WTC11 (cell line): Measurements from ENCODE around the gene PLIN5. TPM values are rescaled to one million over a fixed set of nuclear protein-coding genes. Genes with fewer than 3 reads are reported as not detected.

Source experiments
- ATAC-seq: fragments of 200-7000 bp; cut with Tn5 transposase; 2 replicates; pipeline ENCODE4 v1.10.0; 2021; ENCODE audit warnings: mild to moderate bottlenecking, moderate library complexity
- CTCF ChIA-PET: fragments of 300-600 bp; sonication (Branson Sonifier 250); formaldehyde crosslinking; loops from one replicate; lab custom pipeline; 2021; ENCODE audit warnings: antibody characterized with exemption; lab: Charles Lee
- POLR2A ChIA-PET: fragments of 350-600 bp; sonication (Branson Sonifier 250); formaldehyde crosslinking; loops from one replicate; lab custom pipeline; 2021; ENCODE audit warnings: antibody characterized with exemption; lab: Charles Lee
- DNase-seq: peaks from one replicate; pipeline ENCODE4 v3.0.0; 2021; ENCODE audit warnings: low spot score
- H3K27ac Mint-ChIP-seq: 2 replicates; pipeline ENCODE4 v1.8.0; 2021; ENCODE audit warnings: mixed read lengths
- H3K27me3 Mint-ChIP-seq: 2 replicates; pipeline ENCODE4 v1.8.0; 2021; ENCODE audit warnings: low read depth, mild to moderate bottlenecking, moderate library complexity, mixed read lengths
- H3K36me3 Mint-ChIP-seq: 2 replicates; pipeline ENCODE4 v1.8.0; 2021; ENCODE audit warnings: mixed read lengths
- H3K4me1 Mint-ChIP-seq: 2 replicates; pipeline ENCODE4 v1.8.0; 2022; ENCODE audit warnings: mixed read lengths
- H3K4me3 Mint-ChIP-seq: 2 replicates; pipeline ENCODE4 v1.8.0; 2021; ENCODE audit warnings: mild to moderate bottlenecking, moderate library complexity, mixed read lengths
- H3K9me3 Mint-ChIP-seq: 2 replicates; pipeline ENCODE4 v1.8.0; 2021; ENCODE audit warnings: mixed read lengths
- AFF4 ChIP-seq: sonication (generic); formaldehyde crosslinking; IDR thresholded peaks from 2 replicates; pipeline ENCODE4 v1.8.1; 2023; ENCODE audit warnings: mild to moderate bottlenecking, missing genetic modification reagents, borderline replicate concordance
- ARID4B ChIP-seq: sonication (generic); formaldehyde crosslinking; IDR thresholded peaks from 2 replicates; pipeline ENCODE4 v1.8.0; 2023; ENCODE audit warnings: missing genetic modification reagents, mild to moderate bottlenecking, borderline replicate concordance
- CTCF ChIP-seq: fragments of 200-600 bp; IDR thresholded peaks from 2 replicates; pipeline ENCODE4 v1.8.0; 2022; ENCODE audit warnings: antibody characterized with exemption
- E2F5 ChIP-seq: sonication (generic); formaldehyde crosslinking; IDR thresholded peaks from 2 replicates; pipeline ENCODE4 v1.8.1; 2022; ENCODE audit warnings: mild to moderate bottlenecking, moderate library complexity, missing genetic modification reagents
- ELF4 ChIP-seq: sonication (generic); formaldehyde crosslinking; IDR thresholded peaks from 2 replicates; pipeline ENCODE4 v1.8.1; 2022; ENCODE audit warnings: low read depth, mild to moderate bottlenecking, moderate library complexity, missing genetic modification reagents
- JUN ChIP-seq: sonication (generic); formaldehyde crosslinking; IDR thresholded peaks from 2 replicates; pipeline ENCODE4 v1.8.0; 2023; ENCODE audit warnings: mild to moderate bottlenecking, missing genetic modification reagents
- NFYB ChIP-seq: sonication (generic); formaldehyde crosslinking; conservative IDR thresholded peaks from 2 replicates; pipeline ENCODE4 v1.8.0; 2022; ENCODE audit warnings: low read depth, missing genetic modification reagents
- NR2C2 ChIP-seq: sonication (generic); formaldehyde crosslinking; IDR thresholded peaks from 2 replicates; pipeline ENCODE4 v1.8.0; 2022; ENCODE audit warnings: mild to moderate bottlenecking, missing genetic modification reagents
- SMAD3 ChIP-seq: sonication (generic); formaldehyde crosslinking; IDR thresholded peaks from 2 replicates; pipeline ENCODE4 v1.8.0; 2022; ENCODE audit warnings: missing genetic modification reagents, mild to moderate bottlenecking, borderline replicate concordance
- SOX15 ChIP-seq: fragments of 250-450 bp; sonication (Bioruptor Pico); IDR thresholded peaks from 2 replicates; pipeline ENCODE4 v1.9.0; 2021; ENCODE audit warnings: mild to moderate bottlenecking
- TP53 ChIP-seq: sonication (generic); formaldehyde crosslinking; IDR thresholded peaks from 2 replicates; pipeline ENCODE4 v1.8.1; 2023; ENCODE audit warnings: mild to moderate bottlenecking, missing genetic modification reagents
- ZNF219 ChIP-seq: sonication (generic); formaldehyde crosslinking; IDR thresholded peaks from 2 replicates; pipeline ENCODE4 v1.8.0; 2023; ENCODE audit warnings: missing genetic modification reagents, mild to moderate bottlenecking, borderline replicate concordance
- ZNF317 ChIP-seq: sonication (generic); formaldehyde crosslinking; IDR thresholded peaks from 2 replicates; pipeline ENCODE4 v1.8.1; 2023; ENCODE audit warnings: low read depth, mild to moderate bottlenecking, moderate library complexity, missing genetic modification reagents, borderline replicate concordance
- total RNA-seq: library from RNA; stranded (reverse); gene quantifications from 3 replicates; pipeline ENCODE4 v1.2.3, GENCODE V29; 2021
- TF ChIP-seq, protein P1 (sequence below): sonication (generic); formaldehyde crosslinking; conservative IDR thresholded peaks from 2 replicates; pipeline ENCODE4 v1.8.1; 2023; ENCODE audit warnings: mild to moderate bottlenecking, low read depth, missing genetic modification reagents, moderate library complexity
- TF ChIP-seq, protein P2 (sequence below): sonication (generic); formaldehyde crosslinking; IDR thresholded peaks from 2 replicates; pipeline ENCODE4 v1.8.1; 2023; ENCODE audit warnings: mild to moderate bottlenecking, missing genetic modification reagents

PLIN5 gene
- total RNA-seq, 1 experiment from 2014 or later = 3.9 TPM

GRCh38 chr19:4519521-4520277 is 15.3 kb downstream of the PLIN5 start:
- CTCF ChIA-PET = interaction anchor here (1.1 kb wide), 2 partner anchors 116 to 157 kb away, joined by 3 read pairs; no protein-coding TSS in a partner anchor
- Mint-ChIP-seq H3K27ac (no peak overlapping the region), H3K36me3 (no peaks in the 10 kb centered on the region), H3K9me3 (no peaks in the 10 kb centered on the region), H3K4me1 (no peaks in the 10 kb centered on the region), H3K4me3 (no peak overlapping the region), H3K27me3 (peaks cover 68% of the 10 kb centered on the region)
- DNase-seq = no peak
- TF ChIP-seq SMAD3 (CRISPR knock-in tag) (no peak), E2F5 (CRISPR knock-in tag) (no peak), ARID4B (no peak)
- TF ChIP-seq, protein P1, sequence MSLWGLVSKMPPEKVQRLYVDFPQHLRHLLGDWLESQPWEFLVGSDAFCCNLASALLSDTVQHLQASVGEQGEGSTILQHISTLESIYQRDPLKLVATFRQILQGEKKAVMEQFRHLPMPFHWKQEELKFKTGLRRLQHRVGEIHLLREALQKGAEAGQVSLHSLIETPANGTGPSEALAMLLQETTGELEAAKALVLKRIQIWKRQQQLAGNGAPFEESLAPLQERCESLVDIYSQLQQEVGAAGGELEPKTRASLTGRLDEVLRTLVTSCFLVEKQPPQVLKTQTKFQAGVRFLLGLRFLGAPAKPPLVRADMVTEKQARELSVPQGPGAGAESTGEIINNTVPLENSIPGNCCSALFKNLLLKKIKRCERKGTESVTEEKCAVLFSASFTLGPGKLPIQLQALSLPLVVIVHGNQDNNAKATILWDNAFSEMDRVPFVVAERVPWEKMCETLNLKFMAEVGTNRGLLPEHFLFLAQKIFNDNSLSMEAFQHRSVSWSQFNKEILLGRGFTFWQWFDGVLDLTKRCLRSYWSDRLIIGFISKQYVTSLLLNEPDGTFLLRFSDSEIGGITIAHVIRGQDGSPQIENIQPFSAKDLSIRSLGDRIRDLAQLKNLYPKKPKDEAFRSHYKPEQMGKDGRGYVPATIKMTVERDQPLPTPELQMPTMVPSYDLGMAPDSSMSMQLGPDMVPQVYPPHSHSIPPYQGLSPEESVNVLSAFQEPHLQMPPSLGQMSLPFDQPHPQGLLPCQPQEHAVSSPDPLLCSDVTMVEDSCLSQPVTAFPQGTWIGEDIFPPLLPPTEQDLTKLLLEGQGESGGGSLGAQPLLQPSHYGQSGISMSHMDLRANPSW (CRISPR knock-in tag) = no peak
- ATAC-seq = no peak
- POLR2A ChIA-PET = no interaction called here

GRCh38 chr19:4519172-4519496 is 15.9 kb downstream of the PLIN5 start:
- H3K9me3 Mint-ChIP-seq = no peaks in the 10 kb centered on the region
- no peaks in the 10 kb centered on the region for H3K36me3 Mint-ChIP-seq
- no peak overlapping the region for H3K4me3 Mint-ChIP-seq
- peaks cover 72% of the 10 kb centered on the region for H3K27me3 Mint-ChIP-seq
- POLR2A ChIA-PET = no interaction called here
- DNase-seq (no peak), ATAC-seq (no peak)
- H3K4me1 Mint-ChIP-seq = no peaks in the 10 kb centered on the region
- CTCF ChIA-PET = no interaction called here
- H3K27ac Mint-ChIP-seq = no peak overlapping the region
- no peak for TF ChIP-seq SOX15 (CRISPR knock-in tag)
- TF ChIP-seq CTCF = no peak
- TF ChIP-seq, protein P2, sequence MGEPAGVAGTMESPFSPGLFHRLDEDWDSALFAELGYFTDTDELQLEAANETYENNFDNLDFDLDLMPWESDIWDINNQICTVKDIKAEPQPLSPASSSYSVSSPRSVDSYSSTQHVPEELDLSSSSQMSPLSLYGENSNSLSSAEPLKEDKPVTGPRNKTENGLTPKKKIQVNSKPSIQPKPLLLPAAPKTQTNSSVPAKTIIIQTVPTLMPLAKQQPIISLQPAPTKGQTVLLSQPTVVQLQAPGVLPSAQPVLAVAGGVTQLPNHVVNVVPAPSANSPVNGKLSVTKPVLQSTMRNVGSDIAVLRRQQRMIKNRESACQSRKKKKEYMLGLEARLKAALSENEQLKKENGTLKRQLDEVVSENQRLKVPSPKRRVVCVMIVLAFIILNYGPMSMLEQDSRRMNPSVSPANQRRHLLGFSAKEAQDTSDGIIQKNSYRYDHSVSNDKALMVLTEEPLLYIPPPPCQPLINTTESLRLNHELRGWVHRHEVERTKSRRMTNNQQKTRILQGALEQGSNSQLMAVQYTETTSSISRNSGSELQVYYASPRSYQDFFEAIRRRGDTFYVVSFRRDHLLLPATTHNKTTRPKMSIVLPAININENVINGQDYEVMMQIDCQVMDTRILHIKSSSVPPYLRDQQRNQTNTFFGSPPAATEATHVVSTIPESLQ (CRISPR knock-in tag) = no peak
- no peak for TF ChIP-seq AFF4 (CRISPR knock-in tag)
- TF ChIP-seq NR2C2 (CRISPR knock-in tag) = no peak
- TF ChIP-seq TP53 = no peak
- TF ChIP-seq ELF4 (CRISPR knock-in tag) = no peak
- TF ChIP-seq JUN (CRISPR knock-in tag) = no peak
- no peak for TF ChIP-seq ZNF219 (CRISPR knock-in tag)
- TF ChIP-seq ZNF317 (CRISPR knock-in tag) = no peak
- no peak for TF ChIP-seq SMAD3 (CRISPR knock-in tag)
- TF ChIP-seq NFYB (CRISPR knock-in tag) = no peak
